Activated naive CD4-positive, alpha-beta T cell treated with Interleukin-2 at 50 U/mL for 16 hours (primary cell): Measurements from ENCODE around the gene HMGA1.
"Not testable (repeated sequence)": the region's sequence is repeated elsewhere in the genome, so short reads cannot be mapped to it uniquely, and the experiment has no call there.

Source experiments
- DNase-seq: peaks from one replicate; pipeline ENCODE4 v3.0.0-alpha.2; 2020

HMGA1 gene

GRCh38 chr6:34240329-34241248, 3.9 kb downstream of the HMGA1 start:
- DNase-seq, result no peak

- DNase-seq, result no peak
Observed at GRCh38 chr6:34241351-34242215, 4.9 kb downstream of the HMGA1 start.

- no peak for DNase-seq
Observed at GRCh38 chr6:34242252-34243130, 5.8 kb downstream of the HMGA1 start.

- no peak for DNase-seq
Observed at GRCh38 chr6:34243131-34243771, 6.6 kb downstream of the HMGA1 start.

GRCh38 chr6:34243901-34244884, 7.5 kb downstream of the HMGA1 start:
- DNase-seq, result peak; percentile 73

GRCh38 chr6:34245032-34245760, 8.5 kb downstream of the HMGA1 start:
- not testable (repeated sequence) for DNase-seq

GRCh38 chr6:34245761-34246140, 9.1 kb downstream of the HMGA1 start:
- not testable (repeated sequence) for DNase-seq

GRCh38 chr6:34246249-34246562, 9.5 kb downstream of the HMGA1 start:
- no peak for DNase-seq

GRCh38 chr6:34246563-34247391, 10.1 kb downstream of the HMGA1 start:
- DNase-seq, result peak; percentile 53

- DNase-seq, result no peak
Observed at GRCh38 chr6:34247481-34248197, 11.0 kb downstream of the HMGA1 start.

- DNase-seq, result peak; percentile 46
Observed at GRCh38 chr6:34248198-34248726, 11.6 kb downstream of the HMGA1 start.

- DNase-seq, result peak; percentile 96
Observed at GRCh38 chr6:34248727-34249468, 12.2 kb downstream of the HMGA1 start, which contains the start of gene SMIM29. SMIM29 (minus strand) TSS chr6:34249006; CDS start chr6:34247791, 1,215 bp downstream.

GRCh38 chr6:34249469-34250261, 13.0 kb downstream of the HMGA1 start:
- DNase-seq, result no peak

- not testable (repeated sequence) for DNase-seq
Observed at GRCh38 chr6:34252395-34252794, 15.7 kb downstream of the HMGA1 start.

GRCh38 chr6:34259529-34260069, 22.9 kb downstream of the HMGA1 start:
- DNase-seq, result no peak

GRCh38 chr6:34260576-34261267, 24.0 kb downstream of the HMGA1 start:
- no peak for DNase-seq
